ENCODE measurements around the gene ARL17B.
"Not testable (repeated sequence)": the region's sequence is repeated elsewhere in the genome, so short reads cannot be mapped to it uniquely, and the experiment has no call there.

ARL17B gene

DNA sequence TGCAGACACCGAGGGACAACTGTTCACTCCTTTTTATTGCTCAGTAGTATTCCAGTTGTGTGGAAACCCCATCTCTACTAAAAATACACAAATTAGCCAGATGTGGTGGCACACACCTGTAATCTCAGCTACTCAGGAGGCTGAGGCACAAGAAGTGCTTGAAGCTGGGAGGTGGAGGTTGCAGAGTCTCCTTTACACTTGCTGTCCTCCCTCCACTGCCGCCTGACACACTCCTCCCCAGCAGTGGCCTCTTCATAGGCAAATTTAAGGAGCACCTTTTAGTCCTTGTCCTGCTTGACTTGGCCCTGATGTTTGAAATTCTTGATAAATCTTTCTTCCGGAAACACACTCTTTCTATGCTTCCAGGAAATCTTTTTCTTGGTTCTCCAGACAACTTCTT lies 112.4 kb downstream of the ARL17B start:
- DNase-seq (ENCODE audit: low spot score) = not testable (repeated sequence)

DNA sequence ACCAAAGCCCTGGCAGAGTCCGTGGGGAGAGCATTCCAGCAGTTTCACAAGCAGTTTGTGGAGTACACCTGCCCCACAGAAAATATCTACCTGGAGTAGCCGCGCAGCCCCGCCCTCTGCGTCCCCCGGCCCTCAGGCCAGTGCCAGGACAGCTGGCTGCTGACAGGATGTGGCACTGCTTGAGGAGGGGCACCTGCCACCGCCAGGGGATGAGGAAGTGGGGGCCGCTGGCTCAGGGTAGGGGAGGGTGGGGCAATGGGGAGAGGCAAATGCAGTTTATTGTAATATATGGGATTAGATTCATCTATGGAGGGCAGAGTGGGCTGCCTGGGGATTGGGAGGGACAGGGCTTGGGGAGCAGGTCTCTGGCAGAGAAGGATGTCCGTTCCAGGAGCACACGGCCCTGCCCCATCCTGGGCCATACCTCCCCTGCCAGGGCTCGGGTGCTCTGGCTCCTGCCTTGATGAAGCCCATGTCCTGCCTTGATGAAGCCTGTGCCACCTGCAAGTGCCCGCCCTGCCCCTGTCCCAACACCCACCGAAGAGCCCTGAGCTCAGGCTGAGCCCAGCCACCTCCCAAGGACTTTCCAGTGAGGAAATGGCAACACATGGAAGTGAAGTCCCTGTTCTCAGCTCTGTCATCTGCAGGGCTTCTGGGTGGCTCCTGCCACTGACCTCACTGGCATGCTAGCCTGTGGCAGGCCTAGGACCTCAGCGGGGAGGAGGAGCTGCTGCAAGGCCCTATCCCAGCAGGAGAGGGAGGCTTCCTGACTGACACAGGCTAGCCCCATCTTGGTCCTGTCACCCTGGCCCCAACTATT lies 116.4 kb downstream of the ARL17B start:
- DNase-seq (ENCODE audit: low spot score) = not testable (repeated sequence)

DNA sequence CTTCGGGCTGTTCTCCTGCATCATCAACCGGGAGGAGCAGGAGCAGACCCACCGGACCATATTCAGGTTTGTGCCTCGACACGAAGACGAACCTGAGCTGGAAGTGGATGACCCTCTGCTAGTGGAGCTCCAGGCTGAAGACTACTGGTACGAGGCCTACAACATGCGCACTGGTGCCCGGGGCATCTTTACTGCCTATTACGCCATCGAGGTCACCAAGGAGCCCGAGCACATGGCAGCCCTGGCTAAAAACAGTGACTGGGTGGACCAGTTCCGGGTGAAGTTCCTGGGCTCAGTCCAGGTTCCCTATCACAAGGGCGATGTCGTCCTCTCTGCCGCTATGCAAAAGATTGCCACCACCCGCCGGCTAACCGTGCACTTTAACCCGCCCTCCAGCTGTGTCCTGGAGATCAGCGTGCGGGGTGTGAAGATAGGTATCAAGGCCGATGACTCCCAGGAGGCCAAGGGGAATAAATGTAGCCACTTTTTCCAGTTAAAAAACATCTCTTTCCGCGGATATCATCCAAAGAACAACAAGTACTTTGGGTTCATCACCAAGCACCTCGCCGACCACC lies 117.1 kb downstream of the ARL17B start:
- not testable (repeated sequence) for DNase-seq (ENCODE audit: low spot score)

DNA sequence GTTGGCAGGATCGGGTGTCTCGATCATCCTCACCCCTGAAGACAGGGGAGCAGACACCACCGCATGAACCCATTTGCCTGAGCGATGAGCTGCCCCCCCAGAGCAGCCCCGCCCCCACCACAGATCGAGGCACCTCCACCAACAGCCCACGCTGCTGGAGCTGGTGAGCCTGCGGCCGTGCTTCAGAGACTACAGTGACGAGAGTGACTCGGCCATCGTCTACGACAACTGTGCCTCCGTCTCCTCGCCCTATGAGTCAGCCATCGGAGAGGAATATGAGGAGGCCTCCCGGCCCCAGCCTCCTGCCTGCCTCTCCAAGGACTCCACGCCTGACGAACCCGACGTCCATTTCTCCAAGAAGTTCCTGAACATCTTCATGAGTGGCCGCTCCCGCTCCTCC lies 117.6 kb downstream of the ARL17B start:
- not testable (repeated sequence) for DNase-seq (ENCODE audit: low spot score)

DNA sequence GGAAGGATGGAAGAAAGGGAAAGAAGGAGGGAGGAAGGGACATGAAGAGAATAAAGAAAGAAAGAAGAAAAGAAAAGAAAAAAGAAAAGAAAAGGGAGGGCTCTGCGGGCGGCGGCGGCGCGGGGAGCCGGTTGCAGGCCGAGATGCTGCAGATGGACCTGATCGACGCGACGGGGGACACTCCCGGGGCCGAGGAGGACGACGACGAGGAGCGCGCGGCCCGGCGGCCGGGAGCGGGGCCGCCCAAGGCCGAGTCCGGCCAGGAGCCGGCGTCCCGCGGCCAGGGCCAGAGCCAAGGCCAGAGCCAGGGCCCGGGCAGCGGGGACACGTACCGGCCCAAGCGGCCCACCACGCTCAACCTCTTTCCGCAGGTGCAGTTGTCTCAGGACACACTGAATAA lies 118.1 kb downstream of the ARL17B start:
- not testable (repeated sequence) for DNase-seq (ENCODE audit: low spot score)

DNA sequence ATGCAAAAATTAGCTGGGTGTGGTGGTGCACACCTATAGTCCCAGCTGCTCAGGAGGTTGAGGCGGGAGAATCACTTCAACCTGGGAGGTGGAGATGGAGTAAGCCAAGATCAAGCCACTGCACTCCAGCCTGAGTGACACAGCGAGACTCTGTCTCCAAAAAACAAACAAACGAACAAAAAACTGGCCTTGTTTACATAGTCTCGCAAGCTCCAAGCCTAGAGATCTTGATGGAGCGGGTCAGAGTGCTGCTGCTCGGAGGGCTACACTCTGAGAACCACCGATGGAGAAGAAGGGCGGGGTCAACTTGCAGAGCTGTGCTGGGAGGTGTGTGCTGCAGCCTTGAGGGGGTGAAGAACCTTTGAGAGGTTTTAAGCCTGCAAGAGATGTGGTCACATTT lies 130.2 kb downstream of the ARL17B start:
- not testable (repeated sequence) for DNase-seq (ENCODE audit: low spot score)

DNA sequence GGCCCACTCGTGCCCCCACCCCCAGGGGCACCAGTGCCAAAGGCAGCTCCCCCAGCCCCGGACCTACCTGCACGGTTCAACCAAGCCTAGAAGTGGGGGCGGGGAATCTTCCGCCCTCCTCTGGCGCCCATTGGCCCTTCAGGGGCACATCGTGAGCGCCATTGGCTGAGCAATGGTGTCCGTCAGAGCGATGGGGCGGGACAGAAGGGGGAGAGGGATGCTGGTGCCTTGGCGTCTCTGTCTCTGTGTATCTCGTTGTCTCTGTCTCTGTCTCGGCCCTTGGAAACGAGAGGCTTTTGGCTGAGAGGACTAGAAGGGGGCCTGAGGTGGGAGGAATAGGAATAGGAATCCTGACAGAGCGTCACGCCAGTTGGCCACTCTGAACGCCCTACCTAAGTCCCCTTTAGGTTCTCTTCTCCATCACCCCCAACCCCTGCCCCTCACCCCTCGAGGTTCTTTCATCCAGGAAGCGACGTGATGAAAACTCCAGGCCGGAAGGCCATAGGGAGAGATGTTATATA lies 136.2 kb downstream of the ARL17B start:
- peak; percentile 76 for DNase-seq (ENCODE audit: low spot score)

DNA sequence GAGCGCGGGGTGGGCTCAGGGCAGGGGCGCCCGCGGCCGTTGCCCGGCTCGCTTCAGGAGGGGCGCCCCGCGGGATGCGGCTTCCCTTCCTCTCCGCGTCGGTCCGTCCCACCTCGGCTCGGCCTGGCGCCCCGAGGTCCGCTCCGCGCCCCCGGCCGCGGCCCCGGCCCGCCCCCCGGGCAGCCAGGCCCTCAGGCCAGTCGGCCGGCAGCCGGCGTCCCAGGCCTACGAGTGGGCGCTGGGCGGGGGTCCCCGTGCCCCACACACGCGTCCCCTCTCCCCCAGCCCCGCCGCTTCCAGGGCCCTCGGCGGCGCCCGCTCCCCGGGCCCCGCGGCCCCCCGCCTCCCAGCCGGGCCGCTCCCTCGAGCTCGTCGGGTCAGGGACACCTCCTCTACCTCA lies 136.7 kb downstream of the ARL17B start:
- not testable (repeated sequence) for DNase-seq (ENCODE audit: low spot score)

Data from kidney capillary endothelial cell (primary cell).